EH (cell line): ENCODE results near the gene KRTAP4-12.
"Not testable (repeated sequence)": the region's sequence is repeated elsewhere in the genome, so short reads cannot be mapped to it uniquely, and the experiment has no call there.

Experiments used
- DNase-seq: peaks from one replicate; pipeline ENCODE4 v3.0.0-alpha.2; 2015; ENCODE audit warnings: low read depth

KRTAP4-12 gene

DNA sequence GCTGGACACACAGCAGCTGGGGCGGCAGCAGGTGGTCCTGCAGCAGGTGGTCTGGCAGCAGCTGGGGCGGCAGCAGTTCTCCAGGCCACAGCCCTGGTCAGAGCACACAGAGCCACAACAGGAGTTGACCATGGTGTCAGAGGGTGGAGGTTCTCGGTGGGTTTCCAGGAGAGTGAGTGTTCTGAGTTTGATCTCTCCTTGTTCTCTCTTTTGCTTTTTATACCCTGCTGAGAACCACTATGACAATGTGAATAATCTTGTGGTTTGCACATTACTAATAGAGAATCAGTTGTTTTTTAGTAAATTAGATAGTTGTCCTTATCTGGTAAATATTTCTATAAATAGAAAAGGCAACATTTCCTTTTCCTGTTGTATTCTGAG lies at the start of gene KRTAP4-12:
KRTAP4-12 (minus strand) TSS at position 192 of the 381 bp plus-strand sequence; CDS start at position 132, 60 bp downstream.
- DNase-seq: peak; percentile 36

DNA sequence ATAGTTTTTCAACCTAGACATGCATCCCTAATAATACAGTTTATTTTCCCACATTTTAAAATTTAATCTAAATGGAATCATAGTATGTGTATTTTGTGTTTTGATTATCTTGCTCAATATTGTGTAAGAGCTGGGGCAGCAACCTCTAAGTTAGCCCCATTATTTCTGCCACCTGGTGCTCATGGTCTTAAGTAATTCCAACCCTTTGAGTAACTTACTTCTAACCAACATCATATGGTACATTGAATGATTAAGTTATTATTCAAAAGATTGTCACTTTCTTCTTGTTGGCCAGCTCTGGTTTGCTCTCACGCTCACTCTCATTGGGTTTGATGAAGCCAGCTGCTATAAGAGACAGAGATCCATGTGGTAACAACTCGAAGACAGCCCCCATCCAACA lies 47.9 kb upstream of the KRTAP4-12 start:
- DNase-seq: peak; percentile 15

DNA sequence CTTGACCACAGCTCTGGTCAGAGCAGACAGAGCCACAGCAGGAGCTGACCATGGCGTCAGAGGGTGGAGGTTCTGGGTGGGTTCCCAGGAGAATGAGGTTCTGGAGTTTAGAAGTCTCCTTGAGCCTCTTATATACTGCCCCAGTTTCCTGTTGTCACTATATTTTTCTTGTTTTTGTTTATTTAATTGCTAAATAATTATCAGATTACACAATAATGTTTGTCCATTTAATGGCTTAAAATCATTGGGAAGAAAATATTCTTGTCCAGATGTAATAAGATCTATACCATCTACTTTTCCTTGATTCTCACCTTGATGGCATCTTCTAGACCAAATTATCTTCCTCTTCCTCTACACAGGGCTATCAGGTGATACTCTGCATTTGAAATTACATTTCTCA lies 44.1 kb upstream of the KRTAP4-12 start, which contains the start of gene KRTAP4-3:
KRTAP4-3 (minus strand) TSS at position 101 of the 400 bp plus-strand sequence; CDS start at position 52, 49 bp downstream.
- no peak for DNase-seq

DNA sequence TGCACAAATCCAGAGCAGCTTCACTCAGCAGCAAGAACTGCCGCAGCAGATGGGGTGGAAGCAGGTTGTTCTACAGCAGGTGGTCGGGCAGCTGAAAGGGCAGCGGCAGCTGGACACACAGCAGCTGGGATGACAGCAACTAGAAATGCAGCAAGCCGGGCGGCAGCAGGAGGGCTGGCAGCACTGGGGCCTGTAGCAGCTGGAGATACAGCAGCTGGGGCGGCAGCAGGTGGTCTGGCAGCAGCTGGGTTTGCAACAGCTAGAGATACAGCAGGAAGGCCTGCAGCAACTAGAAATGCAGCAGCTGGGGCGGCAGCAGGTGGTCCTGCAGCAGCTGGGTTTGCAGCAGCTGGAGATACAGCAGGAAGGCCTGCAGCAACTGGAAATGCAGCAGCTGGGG lies 43.6 kb upstream of the KRTAP4-12 start:
- DNase-seq: no peak

DNA sequence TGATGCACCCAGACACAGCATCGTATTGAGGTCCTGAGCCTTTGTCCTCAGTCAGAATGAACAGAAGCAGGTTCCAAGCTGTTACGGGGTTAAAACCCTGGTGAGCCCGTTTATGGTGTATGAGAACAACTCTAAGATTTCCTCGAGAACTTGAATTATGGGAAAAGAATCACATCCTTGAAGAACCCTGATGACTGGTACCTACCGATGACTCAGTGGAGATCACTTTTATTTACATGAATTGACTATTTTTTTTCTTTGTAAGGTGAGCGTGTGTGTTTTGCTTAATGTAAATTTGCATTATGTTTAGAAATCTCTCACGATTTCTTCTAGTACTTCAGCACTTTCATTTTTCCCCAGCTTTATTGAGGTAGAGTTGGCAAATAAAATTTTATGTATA lies 39.8 kb upstream of the KRTAP4-12 start:
- DNase-seq: peak; percentile 23

DNA sequence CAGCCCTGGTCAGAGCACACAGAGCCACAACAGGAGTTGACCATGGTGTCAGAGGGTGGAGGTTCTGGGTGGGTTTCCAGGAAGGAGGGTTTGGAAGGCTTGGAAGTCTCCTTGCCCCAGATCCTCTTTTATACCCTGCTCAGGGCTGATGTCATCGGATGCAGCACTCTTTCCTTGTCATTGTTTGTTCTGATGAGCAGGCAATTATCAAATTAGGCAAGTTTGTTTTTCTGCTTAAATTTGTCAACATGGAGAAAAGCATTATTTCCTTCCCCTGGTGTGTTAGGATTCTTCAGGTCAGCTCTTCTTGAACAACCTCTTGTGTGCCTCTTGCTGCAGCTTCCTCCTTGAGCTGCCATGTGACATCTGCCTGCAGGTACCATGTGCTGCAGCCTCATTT lies 36.7 kb upstream of the KRTAP4-12 start, which contains the start of gene KRTAP4-4:
KRTAP4-4 (minus strand) TSS at position 101 of the 400 bp plus-strand sequence; CDS start at position 44, 57 bp downstream.
- no peak for DNase-seq

DNA sequence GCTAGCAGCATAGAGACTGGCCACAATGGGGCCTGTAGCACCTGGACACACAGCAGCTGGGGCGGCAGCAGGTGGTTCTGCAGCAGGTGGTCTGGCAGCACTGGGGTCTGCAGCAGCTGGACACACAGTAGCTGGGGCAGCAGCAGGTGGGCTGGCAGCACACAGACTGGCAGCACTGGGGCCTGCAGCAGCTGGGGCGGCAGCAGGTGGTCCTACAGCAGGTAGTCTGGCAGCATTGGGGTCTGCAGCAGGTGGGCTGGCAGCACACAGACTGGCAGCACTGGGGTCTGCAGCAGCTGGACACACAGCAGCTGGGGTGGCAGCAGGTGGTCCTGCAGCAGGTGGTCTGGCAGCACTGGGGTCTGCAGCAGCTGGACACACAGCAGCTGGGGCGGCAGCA lies 36.2 kb upstream of the KRTAP4-12 start:
- DNase-seq: not testable (repeated sequence)

DNA sequence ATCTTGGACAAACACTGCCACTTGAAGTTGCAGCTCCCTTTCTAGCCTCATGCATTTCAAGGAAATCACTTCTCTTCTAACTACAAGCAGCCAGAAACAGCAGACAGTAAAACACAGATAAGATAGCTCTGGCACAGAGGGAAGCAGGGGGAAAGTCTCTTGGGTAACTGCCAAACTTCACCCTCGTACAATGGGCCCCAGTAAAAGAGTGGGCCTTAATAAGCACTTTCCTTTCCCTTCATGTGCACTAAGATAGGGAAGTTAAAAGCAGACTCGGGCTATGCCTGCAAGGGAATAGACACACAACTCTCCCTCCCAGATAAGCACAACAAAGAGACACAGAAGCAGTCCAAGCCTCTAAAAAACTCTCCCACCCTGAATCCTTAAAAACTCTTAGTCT lies 29.9 kb upstream of the KRTAP4-12 start:
- no peak for DNase-seq

DNA sequence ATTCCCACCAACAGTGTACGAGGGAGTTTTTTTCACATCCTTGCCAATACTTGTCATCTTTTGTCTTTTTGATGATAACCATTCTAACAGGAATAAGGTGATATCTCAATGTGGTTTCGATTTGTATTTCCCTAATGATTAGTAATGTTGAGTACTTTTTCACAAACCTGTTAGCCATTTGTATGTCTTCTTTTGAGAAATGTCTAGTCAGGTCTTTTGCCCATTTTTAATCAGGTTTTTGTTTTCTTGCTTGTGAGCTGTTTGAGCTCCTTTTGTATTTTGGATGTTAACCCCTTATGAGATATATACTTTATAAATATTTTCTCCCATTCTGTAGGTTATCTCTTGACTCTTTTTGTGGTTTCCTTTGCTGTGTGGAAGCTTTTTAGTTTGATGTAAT lies 27.5 kb upstream of the KRTAP4-12 start:
- DNase-seq: no peak

DNA sequence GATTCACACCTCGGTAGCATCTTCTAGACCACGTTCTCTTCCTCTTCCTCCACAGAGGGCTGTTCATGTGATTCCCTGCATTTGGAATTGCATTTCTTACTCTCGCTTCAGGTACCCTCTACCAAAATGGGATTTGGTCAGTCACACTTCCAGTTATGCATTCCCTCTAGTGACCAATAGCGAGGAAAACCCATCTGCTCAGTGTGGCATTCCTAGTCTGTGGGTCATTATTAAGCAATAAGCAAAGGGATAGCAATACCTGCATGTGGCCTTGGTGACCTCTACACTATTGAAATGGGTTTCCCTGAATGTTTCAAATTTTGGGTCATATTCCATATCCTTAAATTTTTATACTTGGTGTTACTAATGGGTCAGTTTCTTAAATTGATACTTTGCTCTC lies 26.0 kb upstream of the KRTAP4-12 start:
- no peak for DNase-seq

DNA sequence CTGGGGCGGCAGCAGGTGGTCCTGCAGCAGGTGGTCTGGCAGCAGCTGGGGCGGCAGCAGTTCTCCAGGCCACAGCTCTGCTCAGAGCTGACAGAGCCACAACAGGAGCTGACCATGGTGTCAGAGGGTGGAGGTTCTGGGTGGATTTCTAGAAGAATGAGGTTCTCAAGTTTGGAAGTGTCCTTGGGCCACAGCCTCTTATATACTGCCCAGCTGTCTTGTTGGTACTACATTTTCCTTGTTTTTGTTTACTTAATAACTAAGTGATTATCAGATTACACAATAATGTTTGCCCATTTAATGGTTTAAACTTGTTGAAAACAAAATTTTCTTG lies 25.6 kb upstream of the KRTAP4-12 start, which contains the start of gene KRTAP4-5:
KRTAP4-5 (minus strand) TSS at position 174 of the 334 bp plus-strand sequence; CDS start at position 116, 58 bp downstream.
- no peak for DNase-seq

DNA sequence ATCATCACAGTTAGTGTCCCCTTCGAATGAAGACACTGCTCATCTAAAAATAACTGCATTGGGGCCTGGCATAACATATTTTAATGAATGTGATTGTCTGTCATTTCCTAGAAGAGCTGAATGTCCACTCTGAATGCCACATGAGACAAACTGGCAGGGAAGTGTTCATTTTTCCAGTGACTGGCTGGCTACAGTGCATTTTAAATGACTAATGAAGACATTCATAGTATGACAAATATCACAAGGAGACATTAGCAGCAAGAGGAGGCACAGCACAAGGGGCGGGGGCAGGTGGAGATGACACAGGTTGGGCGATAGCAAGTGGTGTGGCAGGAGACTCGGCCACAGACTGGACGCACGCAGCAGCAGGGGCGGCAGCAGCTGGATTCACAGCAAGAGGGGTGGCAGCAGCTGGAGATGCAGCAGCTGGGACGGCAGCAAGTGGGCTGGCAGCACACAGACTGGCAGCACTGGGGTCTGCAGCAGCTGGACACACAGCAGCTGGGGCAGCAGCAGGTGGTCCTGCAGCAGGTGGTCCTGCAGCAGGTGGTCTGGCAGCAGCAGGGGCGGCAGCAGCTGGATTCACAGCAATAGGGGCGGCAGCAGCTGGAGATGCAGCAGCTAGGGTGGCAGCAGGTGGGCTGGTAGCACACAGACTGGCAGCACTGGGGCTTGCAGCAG lies 25.1 kb upstream of the KRTAP4-12 start:
- DNase-seq: not testable (repeated sequence)

DNA sequence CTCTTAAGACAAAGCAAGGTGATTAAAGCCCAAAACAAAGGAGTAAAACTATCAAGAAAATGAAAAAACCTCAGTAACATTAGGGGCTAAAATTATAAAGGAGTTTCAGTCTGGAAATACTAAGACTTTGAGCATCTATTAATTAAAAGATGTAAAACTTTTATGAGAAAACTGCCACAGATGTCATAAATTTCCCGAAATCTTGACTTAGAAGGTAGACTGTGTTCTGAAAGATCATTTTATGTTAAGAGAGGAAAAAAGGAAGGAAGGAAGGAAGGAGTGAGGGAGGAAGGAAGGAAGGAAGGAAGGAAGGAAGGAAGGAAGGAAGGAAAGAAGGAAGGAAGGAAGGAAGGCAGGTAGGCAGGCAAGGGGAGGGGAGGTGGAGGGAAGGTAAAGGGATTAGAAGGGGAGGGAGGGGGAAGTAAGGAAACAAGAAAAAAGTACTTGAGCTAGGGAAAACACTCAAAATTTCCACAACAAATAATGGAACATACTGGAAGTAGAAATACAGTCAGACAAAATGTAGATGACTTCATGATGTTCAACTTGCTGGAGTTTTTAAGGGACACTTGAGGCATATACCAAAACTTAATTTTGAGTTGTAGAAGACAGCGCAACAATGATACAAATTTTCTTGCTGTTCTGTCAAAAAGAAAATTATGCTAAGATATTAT lies 23.7 kb upstream of the KRTAP4-12 start:
- DNase-seq: no peak

DNA sequence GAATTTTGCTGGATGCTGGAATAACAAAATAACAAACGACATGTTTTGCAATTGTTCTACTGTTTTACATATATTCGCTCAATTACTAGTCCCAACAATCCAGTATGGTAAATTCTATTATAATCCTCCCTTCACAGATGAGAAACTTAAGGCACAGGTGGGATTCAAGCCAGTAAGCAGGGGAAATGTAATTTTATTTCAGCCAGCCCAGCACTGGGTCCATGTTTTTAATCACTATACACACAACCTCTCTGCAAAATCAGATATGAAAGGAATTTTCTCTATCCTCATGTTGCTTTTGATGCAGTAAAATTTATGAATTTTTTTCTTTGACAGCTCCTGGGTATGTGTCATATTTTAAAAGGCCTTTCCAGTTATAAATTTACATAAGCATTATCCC lies 21.3 kb upstream of the KRTAP4-12 start:
- DNase-seq: no peak

DNA sequence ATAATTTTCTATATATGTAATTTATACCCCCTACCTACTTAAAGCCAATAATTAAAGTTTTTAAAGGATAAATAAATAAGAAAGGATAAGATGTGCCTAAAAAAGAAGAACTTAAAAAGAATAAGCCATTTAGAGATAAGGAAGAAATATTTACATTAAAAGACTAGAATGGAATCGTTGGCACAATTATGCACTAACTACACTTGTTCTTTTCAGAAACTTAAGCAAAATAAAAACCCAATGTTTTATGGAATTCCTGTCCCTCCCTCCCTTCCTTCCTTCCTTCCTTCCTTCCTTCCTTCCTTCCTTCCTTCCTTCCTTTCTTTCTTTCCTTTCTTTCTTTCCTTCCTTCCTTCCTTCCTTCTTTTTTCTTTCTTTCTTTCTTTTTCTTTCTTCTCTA lies 20.9 kb upstream of the KRTAP4-12 start:
- no peak for DNase-seq

DNA sequence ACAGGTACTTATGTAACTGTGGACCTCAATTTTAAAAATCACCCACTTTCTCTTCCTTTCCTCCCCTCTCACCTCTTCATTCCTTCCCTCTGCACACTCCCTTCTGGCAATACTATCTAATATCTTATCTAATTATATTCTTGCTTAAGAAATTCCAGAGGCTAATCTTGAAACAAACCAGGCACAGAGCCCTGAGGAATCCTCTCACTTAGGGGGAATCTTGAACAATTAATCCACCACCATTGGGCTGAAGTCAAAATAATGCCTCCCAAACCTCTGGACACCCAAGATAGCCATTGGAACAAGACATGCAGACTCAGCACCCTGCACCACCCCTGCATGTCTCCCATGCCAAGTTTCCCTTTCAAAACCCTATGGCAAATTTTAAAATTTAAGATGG lies 17.4 kb upstream of the KRTAP4-12 start:
- no peak for DNase-seq

DNA sequence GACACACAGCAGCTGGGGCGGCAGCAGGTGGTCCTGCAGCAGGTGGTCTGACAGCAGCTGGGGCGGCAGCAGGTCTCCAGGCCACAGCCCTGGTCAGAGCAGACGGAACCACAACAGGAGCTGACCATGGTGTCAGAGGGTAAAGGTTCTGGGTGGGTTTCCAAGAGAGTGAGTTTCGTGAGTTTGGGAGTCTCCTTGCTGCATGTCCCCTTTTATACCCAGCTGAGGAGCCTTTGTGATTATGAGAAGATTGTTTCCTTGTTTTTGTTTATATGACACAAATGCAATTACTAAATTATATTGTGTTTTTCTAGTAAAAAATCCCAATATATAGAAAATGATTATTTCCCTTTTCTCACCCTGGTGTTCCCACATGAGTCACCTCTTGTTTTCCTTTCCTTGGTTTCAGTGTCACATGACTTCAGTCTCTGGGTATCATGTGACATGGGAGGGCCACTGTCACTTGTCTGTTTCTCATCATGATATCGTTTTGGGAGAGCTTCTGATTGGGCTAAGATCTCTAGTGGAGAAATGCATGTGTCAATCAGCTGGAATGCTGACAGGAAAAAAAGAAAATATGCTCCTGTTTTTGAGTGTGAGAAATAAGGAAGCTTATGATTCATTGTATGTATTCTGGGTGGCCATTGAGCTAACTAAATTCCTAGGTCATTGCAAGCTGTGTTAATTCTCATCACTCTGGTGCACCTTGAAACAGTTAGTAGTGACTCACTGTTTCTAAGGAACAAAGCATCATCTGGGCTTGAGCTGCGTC lies 16.6 kb upstream of the KRTAP4-12 start, which contains the start of gene KRTAP4-6:
KRTAP4-6 (minus strand) TSS at position 185 of the 772 bp plus-strand sequence; CDS start at position 128, 57 bp downstream.
- DNase-seq: peak; percentile 93

DNA sequence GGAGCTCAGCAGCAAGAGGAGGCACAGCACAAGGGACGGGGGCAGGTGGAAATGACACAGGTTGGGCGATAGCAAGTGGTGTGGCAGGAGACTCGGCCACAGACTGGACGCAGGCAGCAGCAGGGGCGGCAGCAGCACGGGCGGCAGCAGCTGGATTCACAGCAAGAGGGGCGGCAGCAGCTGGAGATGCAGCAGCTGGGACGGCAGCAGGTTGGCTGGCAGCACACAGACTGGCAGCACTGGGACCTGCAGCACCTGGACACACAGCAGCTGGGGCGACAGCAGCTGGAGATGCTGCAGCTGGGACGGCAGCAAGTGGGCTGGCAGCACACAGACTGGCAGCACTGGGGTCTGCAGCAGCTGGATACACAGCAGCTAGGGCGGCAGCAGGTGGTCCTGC lies 15.9 kb upstream of the KRTAP4-12 start:
- DNase-seq: not testable (repeated sequence)

DNA sequence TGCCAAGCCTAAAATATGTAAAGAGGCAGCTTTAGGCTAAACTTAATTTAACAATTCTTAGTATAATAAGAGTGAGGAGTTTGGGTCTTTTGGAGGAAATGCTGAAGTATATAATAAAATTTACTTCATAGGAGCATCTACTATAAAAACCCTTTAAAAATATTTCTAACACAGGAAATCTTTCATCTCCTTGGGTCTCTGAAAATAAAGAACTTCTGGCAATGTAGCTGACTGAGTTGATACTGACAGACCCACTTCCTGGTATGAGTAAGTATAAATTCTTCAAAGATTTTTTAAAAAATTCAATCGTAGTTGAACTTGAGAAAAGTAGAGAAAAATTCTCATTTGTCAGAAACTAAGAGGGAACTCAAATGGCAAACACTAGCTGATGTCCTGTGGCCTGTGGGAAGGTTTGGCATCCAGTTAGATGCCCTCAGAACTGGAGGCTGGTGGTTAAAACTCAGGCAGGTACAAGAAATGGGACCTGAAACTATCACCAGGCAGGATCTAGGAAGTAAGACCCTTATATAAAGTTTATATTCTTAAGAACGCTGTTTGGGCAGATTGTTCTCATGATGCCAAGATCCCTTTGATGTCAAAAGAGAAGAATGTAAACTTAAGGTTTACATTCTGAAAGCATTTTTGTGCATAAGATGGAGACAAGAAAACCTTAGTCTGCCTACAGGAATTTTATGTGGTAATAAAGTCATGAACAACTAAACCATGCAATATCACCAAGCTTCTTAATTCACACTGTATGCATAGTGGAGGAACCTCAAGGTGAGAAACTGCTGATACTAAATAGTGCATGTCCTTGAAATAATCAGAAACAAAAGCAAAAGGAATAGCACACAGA lies 10.1 kb upstream of the KRTAP4-12 start:
- peak; percentile 47 for DNase-seq

DNA sequence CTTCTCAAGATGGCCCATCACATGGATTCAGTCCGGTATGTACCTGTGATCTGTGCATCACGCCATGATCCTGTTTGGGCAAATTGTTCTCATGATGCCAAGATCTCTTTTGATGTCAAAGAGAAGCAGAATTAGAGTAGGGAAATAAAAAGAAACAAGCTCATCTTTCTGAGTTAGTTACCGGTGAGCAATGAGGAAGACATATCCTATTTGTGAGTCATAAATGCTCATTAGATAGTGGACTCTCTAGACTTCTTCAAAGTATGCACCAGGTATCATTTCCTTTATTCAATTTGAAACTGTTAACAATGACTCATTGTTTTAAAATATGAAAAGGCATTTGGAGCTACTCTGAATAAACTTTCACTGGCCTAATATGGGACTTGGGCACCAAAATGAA lies 8.0 kb upstream of the KRTAP4-12 start:
- peak; percentile 60 for DNase-seq

DNA sequence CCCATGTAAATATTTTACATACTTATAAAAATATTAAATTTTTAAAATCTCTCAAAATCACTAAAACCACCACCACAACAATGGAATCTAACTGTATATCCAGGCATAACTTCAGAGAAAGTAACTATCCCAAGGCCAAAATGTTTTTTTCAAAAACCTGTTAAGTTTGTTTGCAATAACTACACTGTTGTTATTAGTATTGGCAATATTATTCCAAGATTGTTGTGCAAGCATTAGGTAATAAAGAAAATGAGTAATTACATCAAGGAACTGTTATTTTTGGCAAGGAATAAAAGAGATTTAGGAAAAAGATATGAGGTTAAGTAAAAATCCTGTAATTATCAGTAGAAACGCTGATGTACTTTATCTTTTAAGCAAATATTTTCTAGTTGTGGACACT lies 3.4 kb upstream of the KRTAP4-12 start:
- no peak for DNase-seq

DNA sequence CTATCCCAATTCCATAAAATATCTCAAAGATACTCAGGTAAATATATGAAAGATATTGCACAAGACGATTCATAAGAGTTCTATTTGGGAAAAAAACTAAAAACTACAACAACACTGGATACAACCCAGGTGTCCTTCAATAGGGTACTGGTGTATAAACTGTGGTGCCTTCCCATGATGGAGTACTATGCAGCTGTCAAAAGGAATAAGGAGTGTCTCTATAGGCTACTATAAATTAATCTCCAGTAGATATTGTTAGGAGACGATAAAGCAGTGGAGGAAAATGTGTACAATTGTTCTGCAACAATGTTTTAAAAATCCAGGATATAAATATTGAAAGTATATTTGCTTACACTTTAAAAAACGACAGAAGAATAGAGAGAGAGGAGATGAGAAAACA lies 2.4 kb upstream of the KRTAP4-12 start:
- no peak for DNase-seq
